ENCODE results near the gene C1GALT1C1L. TPM values are rescaled to one million over a fixed set of nuclear protein-coding genes. Genes with fewer than 3 reads are reported as not detected.
A peak's percentile ranks its signal among the peaks of the same experiment; 100 is the strongest.

C1GALT1C1L gene
- total RNA-seq, 1 experiment from 2014 or later, result not detected

DNA sequence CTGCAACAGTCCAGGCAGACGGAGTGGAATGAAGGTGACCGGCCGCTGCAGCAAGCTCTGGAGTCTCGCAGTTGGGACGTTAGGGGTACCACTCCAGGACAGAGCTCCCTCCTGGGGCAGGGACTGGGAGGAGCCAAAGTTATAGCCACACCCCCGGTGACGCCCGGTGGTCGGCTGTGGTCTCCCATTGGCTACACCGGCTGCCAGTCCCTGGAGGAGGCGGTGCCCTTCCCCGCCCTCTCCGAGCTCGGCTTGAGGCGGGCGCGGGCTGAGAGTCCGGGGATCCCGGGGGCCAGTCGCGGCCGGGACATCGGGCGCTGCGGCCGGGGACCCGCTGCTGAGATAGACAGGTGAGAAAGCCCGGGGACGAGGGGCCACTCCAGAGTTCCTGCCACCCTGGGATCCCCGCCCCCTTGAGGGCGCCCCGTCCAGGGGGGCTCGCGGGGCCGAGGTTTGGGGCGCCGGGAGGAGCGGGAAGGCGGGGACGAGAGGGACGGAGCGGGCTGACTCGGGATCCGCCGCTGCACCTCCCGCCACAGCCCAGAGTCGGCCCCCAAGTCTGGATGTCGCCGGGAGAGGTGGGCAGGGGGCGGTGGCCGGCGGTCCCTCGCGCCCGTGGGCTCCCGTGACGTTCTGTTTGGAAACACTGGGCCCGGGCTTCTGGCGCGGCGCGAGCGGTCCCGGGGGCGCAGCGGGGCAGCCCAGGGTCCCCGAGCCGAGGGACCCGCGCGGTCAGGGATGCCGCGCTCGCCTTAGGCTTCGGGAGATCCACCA, 39.0 kb downstream of the C1GALT1C1L start, which contains the start of gene PLEKHH2:
TSS of gene PLEKHH2 (plus strand) at position 231 of the 774 bp plus-strand sequence. CDS start 7,414 bp downstream, outside the sequence.
- WGBS (ENCODE audit: extremely low coverage, insufficient read length, low lambda C conversion rate), result no CpG with 5 or more reads among the region's 75 CpGs
- Histone ChIP-seq H3K4me1 (ENCODE audit: insufficient read depth, low read length) (no peaks in the 10 kb centered on the region), H2AFZ (ENCODE audit: low read length) (peak within 1 kb of the TSS; percentile 76)

More for the DNA sequence above, 39.0 kb downstream of the C1GALT1C1L start, which contains the start of gene PLEKHH2:
- H3K23me2 ChIP-seq (ENCODE audit: insufficient read length, low read depth, low read length, poor library complexity, severe bottlenecking), result peaks cover 10% of the 10 kb centered on the region
- H2AK5ac ChIP-seq (ENCODE audit: insufficient read length, low read length), result no peak within 1 kb of the TSS
- H3K4ac ChIP-seq (ENCODE audit: low read depth, low read length), result no peak within 1 kb of the TSS
- no peak within 1 kb of the TSS; the same call in 1 of the 2 replicates for H3K14ac ChIP-seq (ENCODE audit: insufficient read depth, low read length)
- H3K27ac Mint-ChIP-seq, result no peak within 1 kb of the TSS; a peak in 1 of 7 replicates
- peaks cover 16 to 19% of the 10 kb centered on the region in 2 experiments for H3K4me1 Mint-ChIP-seq
- H3K4me3 Mint-ChIP-seq, result peak within 1 kb of the TSS; percentile 70 to 89
- H3K18ac ChIP-seq (ENCODE audit: insufficient read length, low read depth, low read length), result no peak within 1 kb of the TSS
- peaks cover 28% of the 10 kb centered on the region for H3K27me3 Mint-ChIP-seq (ENCODE audit: low read depth)
- H3K23ac ChIP-seq (ENCODE audit: insufficient read length, low read depth, low read length), result no peak within 1 kb of the TSS
- no peaks in the 10 kb centered on the region for H4K20me1 ChIP-seq (ENCODE audit: control insufficient read depth, insufficient read depth, insufficient read length)
- no peak within 1 kb of the TSS for H4K91ac ChIP-seq (ENCODE audit: insufficient read length, low read depth, low read length)
- no peak within 1 kb of the TSS for H4K8ac ChIP-seq (replicated peaks; ENCODE audit: insufficient read length, low read depth, low read length)
- no peak within 1 kb of the TSS for H2BK15ac ChIP-seq (ENCODE audit: low read depth, low read length)
- H3K27me3 ChIP-seq (ENCODE audit: insufficient read depth, low read length), result no peaks in the 10 kb centered on the region; the same call in 1 of the 2 replicates
- TF ChIP-seq, protein P1, sequence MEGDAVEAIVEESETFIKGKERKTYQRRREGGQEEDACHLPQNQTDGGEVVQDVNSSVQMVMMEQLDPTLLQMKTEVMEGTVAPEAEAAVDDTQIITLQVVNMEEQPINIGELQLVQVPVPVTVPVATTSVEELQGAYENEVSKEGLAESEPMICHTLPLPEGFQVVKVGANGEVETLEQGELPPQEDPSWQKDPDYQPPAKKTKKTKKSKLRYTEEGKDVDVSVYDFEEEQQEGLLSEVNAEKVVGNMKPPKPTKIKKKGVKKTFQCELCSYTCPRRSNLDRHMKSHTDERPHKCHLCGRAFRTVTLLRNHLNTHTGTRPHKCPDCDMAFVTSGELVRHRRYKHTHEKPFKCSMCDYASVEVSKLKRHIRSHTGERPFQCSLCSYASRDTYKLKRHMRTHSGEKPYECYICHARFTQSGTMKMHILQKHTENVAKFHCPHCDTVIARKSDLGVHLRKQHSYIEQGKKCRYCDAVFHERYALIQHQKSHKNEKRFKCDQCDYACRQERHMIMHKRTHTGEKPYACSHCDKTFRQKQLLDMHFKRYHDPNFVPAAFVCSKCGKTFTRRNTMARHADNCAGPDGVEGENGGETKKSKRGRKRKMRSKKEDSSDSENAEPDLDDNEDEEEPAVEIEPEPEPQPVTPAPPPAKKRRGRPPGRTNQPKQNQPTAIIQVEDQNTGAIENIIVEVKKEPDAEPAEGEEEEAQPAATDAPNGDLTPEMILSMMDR (conservative IDR thresholded peaks at IDR 0.05), result no peak
- H3K56ac ChIP-seq (ENCODE audit: insufficient read length, low read depth, low read length), result no peak within 1 kb of the TSS
- no peaks in the 10 kb centered on the region for H3K9me3 ChIP-seq (ENCODE audit: control insufficient read depth, low read depth, low read length)
- H2BK5ac ChIP-seq (ENCODE audit: insufficient read length, low read length), result no peak within 1 kb of the TSS
- H3T11ph ChIP-seq (ENCODE audit: low read length), result no peak within 1 kb of the TSS
- no peak within 1 kb of the TSS for H2BK12ac ChIP-seq (ENCODE audit: insufficient read length, low read depth, low read length)
- peak within 1 kb of the TSS; percentile 88 for H3K4me2 ChIP-seq (ENCODE audit: insufficient read depth, insufficient read length, low read length)
- peak; percentile 94 for DNase-seq
- H3K79me1 ChIP-seq (ENCODE audit: insufficient read depth, low read depth, low read length, poor library complexity, severe bottlenecking), result no peaks in the 10 kb centered on the region
- H3K36me3 Mint-ChIP-seq (ENCODE audit: insufficient read depth in 1 of 3, low read depth in 3 of 3), result peaks cover 0 to 8% (median 0%) of the 10 kb centered on the region in 3 experiments; a peak in 3 of 7 replicates
- no peak within 1 kb of the TSS for H3K27ac ChIP-seq (ENCODE audit: insufficient read length, low read depth, low read length)
- H3K9me3 Mint-ChIP-seq, result peaks cover 4 to 8% of the 10 kb centered on the region in 2 experiments; a peak in 4 of 5 replicates
- H4K5ac ChIP-seq (ENCODE audit: insufficient read length, low read depth, low read length), result no peak within 1 kb of the TSS
- H3K9ac ChIP-seq (ENCODE audit: extremely low read depth, insufficient read length, low read length), result peak within 1 kb of the TSS; percentile 10
- H3K79me2 ChIP-seq (ENCODE audit: insufficient read depth, low read length), result no peaks in the 10 kb centered on the region
- no peak within 1 kb of the TSS for H2BK20ac ChIP-seq (ENCODE audit: low read depth, low read length, poor library complexity, severe bottlenecking)
- H2BK120ac ChIP-seq (ENCODE audit: low read depth, low read length, poor library complexity, severe bottlenecking), result no peak within 1 kb of the TSS
